Left ventricle myocardium inferior (tissue), 1 donor: ENCODE data around the gene MEA1. TPM values are rescaled to one million over a fixed set of nuclear protein-coding genes. Genes with fewer than 3 reads are reported as not detected.
A peak's percentile ranks its signal among the peaks of the same experiment; 100 is the strongest.

Experiments
- DNase-seq: peaks from one replicate; pipeline ENCODE4 v3.0.0-alpha.2; 2020
- H3K27ac ChIP-seq: fragments of 200-600 bp; replicated peaks from 2 replicates; pipeline ENCODE4 v1.8.0; 2021
- H3K27me3 ChIP-seq: fragments of 200-600 bp; 2 replicates; pipeline ENCODE4 v1.8.0; 2021; ENCODE audit warnings: low read depth
- H3K36me3 ChIP-seq: fragments of 200-600 bp; 2 replicates; pipeline ENCODE4 v1.8.0; 2021
- H3K4me1 ChIP-seq: fragments of 200-600 bp; 2 replicates; pipeline ENCODE4 v1.8.0; 2021
- H3K4me3 ChIP-seq: fragments of 200-600 bp; 2 replicates; pipeline ENCODE4 v1.8.0; 2021; ENCODE audit warnings: mild to moderate bottlenecking, moderate library complexity
- H3K9me3 ChIP-seq: fragments of 200-600 bp; replicated peaks from 2 replicates; pipeline ENCODE4 v1.8.0; 2021
- intact Hi-C: fragments of 100-400 bp; cut with micrococcal nuclease; formaldehyde crosslinking; loops from one replicate; pipeline ENCODE4 v1.11.0; 2022
- total RNA-seq: library from RNA; stranded (reverse); fragmentation: NEBNext Ultra II Directional; extraction: Animal tissue kit (Norgen Biotek cat#: 25700); gene quantifications from one replicate; pipeline ENCODE4 v1.2.1, GENCODE V29; 2021
- TF ChIP-seq, protein P1 (sequence below): fragments of 200-600 bp; IDR thresholded peaks from 2 replicates; pipeline ENCODE4 v1.8.0; 2021; ENCODE audit warnings: antibody characterized with exemption, mild to moderate bottlenecking, borderline replicate concordance
- donor health status: DM: no; HTN: yes; CAD: no; lungs with severe emphysema.

MEA1 gene
- total RNA-seq, 1 donor from 2014 or later, result 32.6 TPM

DNA sequence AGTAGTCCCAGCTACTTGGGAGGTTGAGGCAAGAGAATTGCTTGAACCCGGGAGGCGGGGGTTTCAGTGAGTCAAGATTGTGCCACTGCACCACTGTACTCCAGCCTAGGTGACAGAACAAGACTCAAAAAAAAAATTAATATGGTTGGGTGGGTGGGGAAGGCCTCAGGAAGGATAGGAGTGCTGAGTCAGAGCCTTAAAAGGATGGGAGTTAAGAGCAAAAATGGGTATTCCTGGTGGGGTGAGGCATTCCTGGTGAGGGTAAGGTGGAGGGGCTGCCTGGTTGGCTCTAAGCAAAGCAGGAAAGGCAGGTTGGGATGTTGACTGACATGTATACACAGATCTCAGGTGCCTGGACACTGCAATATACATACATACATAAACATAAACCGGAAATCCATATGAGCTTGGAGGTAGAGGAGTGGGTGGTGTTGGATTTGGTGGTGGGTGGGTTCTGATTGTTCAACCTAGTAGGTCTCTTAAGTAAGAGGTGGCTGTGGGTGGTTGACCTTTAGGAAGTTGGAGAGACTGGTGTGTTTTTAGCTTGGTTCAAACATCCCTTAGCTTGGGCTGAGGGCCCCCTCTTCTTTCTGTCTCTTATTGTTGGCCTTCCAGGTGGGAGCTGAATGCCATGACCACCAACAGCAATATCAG lies 6.4 kb upstream of the MEA1 start:
- intact Hi-C loops, result no loop called here
- Histone ChIP-seq H3K9me3 (no peaks in the 10 kb centered on the region), H3K36me3 (peaks cover 49% of the 10 kb centered on the region), H3K27ac (peak overlapping the region; percentile 88), H3K4me1 (peaks cover 74% of the 10 kb centered on the region), H3K4me3 (no peak overlapping the region), H3K27me3 (no peaks in the 10 kb centered on the region)
- TF ChIP-seq, protein P1, sequence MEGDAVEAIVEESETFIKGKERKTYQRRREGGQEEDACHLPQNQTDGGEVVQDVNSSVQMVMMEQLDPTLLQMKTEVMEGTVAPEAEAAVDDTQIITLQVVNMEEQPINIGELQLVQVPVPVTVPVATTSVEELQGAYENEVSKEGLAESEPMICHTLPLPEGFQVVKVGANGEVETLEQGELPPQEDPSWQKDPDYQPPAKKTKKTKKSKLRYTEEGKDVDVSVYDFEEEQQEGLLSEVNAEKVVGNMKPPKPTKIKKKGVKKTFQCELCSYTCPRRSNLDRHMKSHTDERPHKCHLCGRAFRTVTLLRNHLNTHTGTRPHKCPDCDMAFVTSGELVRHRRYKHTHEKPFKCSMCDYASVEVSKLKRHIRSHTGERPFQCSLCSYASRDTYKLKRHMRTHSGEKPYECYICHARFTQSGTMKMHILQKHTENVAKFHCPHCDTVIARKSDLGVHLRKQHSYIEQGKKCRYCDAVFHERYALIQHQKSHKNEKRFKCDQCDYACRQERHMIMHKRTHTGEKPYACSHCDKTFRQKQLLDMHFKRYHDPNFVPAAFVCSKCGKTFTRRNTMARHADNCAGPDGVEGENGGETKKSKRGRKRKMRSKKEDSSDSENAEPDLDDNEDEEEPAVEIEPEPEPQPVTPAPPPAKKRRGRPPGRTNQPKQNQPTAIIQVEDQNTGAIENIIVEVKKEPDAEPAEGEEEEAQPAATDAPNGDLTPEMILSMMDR, result no peak
- no peak for DNase-seq

DNA sequence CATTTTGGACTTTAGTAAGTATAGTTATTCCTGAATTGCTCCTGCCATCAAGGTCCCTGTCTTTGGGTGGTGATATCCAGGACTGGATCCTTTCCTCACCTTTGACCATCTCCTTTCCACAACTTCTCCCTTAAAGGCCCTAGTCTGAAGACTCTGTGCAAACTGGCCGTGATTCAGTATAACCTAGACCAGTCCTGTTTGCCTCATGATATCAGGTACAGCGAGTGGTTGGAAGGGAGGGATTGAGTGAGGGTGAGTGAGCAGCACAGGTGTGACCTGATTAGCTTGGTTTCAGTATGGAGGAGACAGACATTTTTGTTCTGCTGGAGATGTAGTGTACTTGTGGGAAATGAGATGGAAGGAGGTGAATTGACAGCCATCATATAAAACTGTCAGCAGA lies 5.4 kb upstream of the MEA1 start:
- TF ChIP-seq, protein P1, result no peak
- no peak for DNase-seq
- H3K36me3 ChIP-seq, result peaks cover 38% of the 10 kb centered on the region
- H3K4me1 ChIP-seq, result peaks cover 80% of the 10 kb centered on the region
- H3K27ac ChIP-seq, result no peak overlapping the region
- intact Hi-C loops, result no loop called here
- H3K27me3 ChIP-seq, result no peaks in the 10 kb centered on the region
- no peaks in the 10 kb centered on the region for H3K9me3 ChIP-seq
- no peak overlapping the region for H3K4me3 ChIP-seq

DNA sequence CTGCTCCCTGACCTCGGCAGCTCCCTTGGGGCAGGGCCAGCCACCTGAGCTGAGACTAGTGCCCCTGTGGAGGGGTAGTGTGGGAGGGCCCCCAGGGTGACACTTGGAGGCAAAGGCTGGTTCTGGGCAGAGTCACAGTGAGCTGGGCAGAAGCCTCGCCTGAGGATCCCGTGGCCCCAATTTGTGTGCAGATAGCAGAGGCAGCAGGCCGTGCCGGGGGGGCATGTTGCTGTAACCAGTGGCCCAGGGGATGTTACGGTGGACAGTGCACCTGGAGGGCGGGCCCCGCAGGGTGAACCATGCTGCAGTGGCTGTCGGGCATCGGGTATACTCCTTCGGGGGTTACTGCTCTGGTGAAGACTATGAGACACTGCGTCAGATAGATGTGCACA lies 3.2 kb upstream of the MEA1 start:
- peak; percentile 40 for DNase-seq
- Histone ChIP-seq H3K9me3 (no peaks in the 10 kb centered on the region), H3K27me3 (no peaks in the 10 kb centered on the region), H3K4me3 (peak overlapping the region; percentile 83), H3K27ac (peak overlapping the region; percentile 89), H3K36me3 (peaks cover 42% of the 10 kb centered on the region), H3K4me1 (peaks cover 75% of the 10 kb centered on the region)
- TF ChIP-seq, protein P1, result no peak
- intact Hi-C loops, result no loop called here

DNA sequence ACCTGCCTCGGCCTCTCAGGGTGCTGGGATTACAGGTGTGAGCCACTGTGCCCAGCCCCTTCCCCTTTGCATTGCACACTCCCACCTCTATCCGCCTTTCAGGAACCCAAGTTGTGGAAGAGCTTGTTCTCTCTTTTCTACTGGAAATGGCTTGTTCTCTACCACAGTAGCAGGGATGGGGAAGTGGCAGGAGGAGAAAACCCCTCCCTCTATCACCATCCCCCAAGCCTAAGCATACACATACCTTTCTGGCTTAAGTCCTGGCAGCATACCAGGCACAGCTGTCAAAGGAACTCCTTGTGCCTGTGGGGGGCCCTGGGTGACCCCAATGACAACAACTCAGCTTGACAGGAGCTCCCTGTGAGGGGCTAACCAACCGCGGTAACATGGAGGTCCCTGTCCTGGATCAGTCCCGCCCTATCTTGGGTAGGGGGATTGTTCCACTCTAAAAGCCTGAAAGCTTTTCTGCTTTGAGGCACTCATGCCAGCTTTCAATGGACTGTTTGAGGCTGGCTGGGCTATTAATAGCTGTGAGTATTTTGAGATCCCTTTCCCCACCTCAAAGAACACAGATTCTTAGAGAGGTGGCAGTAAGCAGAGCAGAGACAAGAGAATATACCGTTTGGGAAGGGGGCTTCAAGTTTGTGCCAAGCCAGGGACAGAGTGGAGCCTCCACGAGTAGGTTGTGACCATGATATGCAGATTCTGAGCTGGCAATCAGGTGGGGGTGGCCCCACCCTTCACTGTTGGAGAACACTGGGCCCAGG lies 2.6 kb upstream of the MEA1 start:
- H3K4me3 ChIP-seq, result peak overlapping the region; percentile 83
- TF ChIP-seq, protein P1, result no peak
- peak overlapping the region; percentile 89 for H3K27ac ChIP-seq
- peaks cover 48% of the 10 kb centered on the region for H3K36me3 ChIP-seq
- H3K27me3 ChIP-seq, result no peaks in the 10 kb centered on the region
- intact Hi-C loops, result no loop called here
- DNase-seq, result no peak
- H3K9me3 ChIP-seq, result no peaks in the 10 kb centered on the region
- peaks cover 70% of the 10 kb centered on the region for H3K4me1 ChIP-seq

DNA sequence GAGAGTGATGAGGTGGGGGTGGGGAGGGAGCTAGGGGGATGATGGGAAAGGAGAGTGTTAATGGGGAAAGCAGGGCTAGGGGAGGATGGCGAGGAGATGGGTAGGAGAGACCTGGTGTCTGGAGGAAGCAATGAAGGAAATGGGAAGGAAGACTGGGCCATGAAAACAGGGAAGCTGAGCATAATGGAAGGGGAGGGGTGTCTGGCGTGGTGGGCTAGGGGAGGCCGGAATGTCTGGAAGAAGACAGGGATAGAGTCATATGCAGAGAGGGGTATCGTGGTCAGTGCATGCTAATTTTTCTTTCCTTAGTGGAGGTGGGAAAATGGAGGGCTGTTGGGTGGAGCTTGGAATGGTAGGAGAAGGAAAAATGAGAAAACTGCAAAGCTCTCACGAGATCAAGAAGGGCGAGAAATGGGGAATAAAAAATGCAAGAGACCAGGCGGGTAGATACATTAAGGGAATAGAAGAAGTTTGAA lies 726 bp upstream of the MEA1 start:
- TF ChIP-seq, protein P1, result no peak
- peak overlapping the region; percentile 83 for H3K4me3 ChIP-seq
- no peaks in the 10 kb centered on the region for H3K9me3 ChIP-seq
- H3K27ac ChIP-seq, result peak overlapping the region; percentile 89
- H3K4me1 ChIP-seq, result peaks cover 61% of the 10 kb centered on the region
- H3K36me3 ChIP-seq, result peaks cover 51% of the 10 kb centered on the region
- no peak for DNase-seq
- intact Hi-C loops, result no loop called here
- no peaks in the 10 kb centered on the region for H3K27me3 ChIP-seq
